PC-3 (cell line): ENCODE results near the gene LAMA2. TPM values are rescaled to one million over a fixed set of nuclear protein-coding genes. Genes with fewer than 3 reads are reported as not detected.

Experiments used
- ATAC-seq: fragments of 200-7000 bp; cut with Tn5 transposase; 2 replicates; pipeline ENCODE4 v1.9.1; 2020; ENCODE audit warnings: mild to moderate bottlenecking, moderate library complexity
- BruUV-seq: library from RNA; stranded (reverse); fragments of 400-500 nt; replicated peaks from 2 replicates; lab custom pipeline; 2021; lab: Mats Ljungman, UMichigan
- CTCF ChIA-PET: fragments of 300-600 bp; sonication (Branson Sonifier 250); formaldehyde crosslinking; loops from one replicate; lab custom pipeline; 2022; ENCODE audit warnings: antibody characterized with exemption; lab: Charles Lee
- POLR2A ChIA-PET: fragments of 300-600 bp; sonication (Branson Sonifier 250); formaldehyde crosslinking; loops from one replicate; lab custom pipeline; 2022; ENCODE audit warnings: antibody characterized with exemption; ENCODE audit not compliant: unreplicated experiment; lab: Charles Lee
- DNase-seq: peaks from one replicate; pipeline ENCODE4 v3.0.0-alpha.2; 2015
- H2AFZ ChIP-seq: fragments of 300-600 bp; sonication (generic); 2 replicates; pipeline ENCODE4 v1.6.0; 2016; ENCODE audit warnings: antibody characterized with exemption, low read length
- H3F3A ChIP-seq: fragments of 300-600 bp; sonication (generic); one replicate; pipeline ENCODE4 v1.6.0; 2017; ENCODE audit warnings: antibody characterized with exemption, low read length, control low read depth, mild to moderate bottlenecking; ENCODE audit not compliant: unreplicated experiment
- H3K27ac ChIP-seq: fragments of 300-600 bp; sonication (generic); 2 replicates; pipeline ENCODE4 v1.5.1; 2016; ENCODE audit warnings: mild to moderate bottlenecking, low read length
- H3K27me3 ChIP-seq: fragments of 300-600 bp; sonication (generic); 2 replicates; pipeline ENCODE4 v1.6.1; 2016; ENCODE audit warnings: low read length, mixed read lengths
- H3K36me3 ChIP-seq: fragments of 300-600 bp; sonication (generic); 2 replicates; pipeline ENCODE4 v1.6.1; 2016; ENCODE audit warnings: low read depth, mixed run types, low read length, mixed read lengths
- H3K4me1 ChIP-seq: fragments of 300-600 bp; sonication (generic); 2 replicates; pipeline ENCODE4 v1.5.1; 2016; ENCODE audit warnings: low read length; ENCODE audit not compliant: insufficient read depth
- H3K4me2 ChIP-seq: fragments of 300-600 bp; sonication (generic); 2 replicates; pipeline ENCODE4 v1.6.0; 2016; ENCODE audit warnings: low read length
- H3K4me3 ChIP-seq: fragments of 300-600 bp; sonication (generic); 2 replicates; pipeline ENCODE4 v1.5.1; 2016; ENCODE audit warnings: mild to moderate bottlenecking, low read length, mixed read lengths
- H3K79me2 ChIP-seq: fragments of 300-600 bp; sonication (generic); 2 replicates; pipeline ENCODE4 v1.6.1; 2017; ENCODE audit warnings: low read length, mixed read lengths
- H3K9ac ChIP-seq: fragments of 300-600 bp; sonication (generic); 2 replicates; pipeline ENCODE4 v1.6.0; 2016; ENCODE audit warnings: mild to moderate bottlenecking, low read length
- H3K9me2 ChIP-seq: fragments of 300-600 bp; sonication (generic); replicated peaks from 2 replicates; pipeline ENCODE4 v1.6.1; 2016; ENCODE audit warnings: mixed run types, low read length, mixed read lengths
- H3K9me3 ChIP-seq: fragments of 300-600 bp; sonication (generic); 2 replicates; pipeline ENCODE4 v1.6.1; 2016; ENCODE audit warnings: low read length, mixed read lengths
- H4K20me1 ChIP-seq: fragments of 300-600 bp; sonication (generic); 2 replicates; pipeline ENCODE4 v1.6.1; 2016; ENCODE audit warnings: low read length, mixed read lengths
- EZH2 ChIP-seq: fragments of 300-600 bp; sonication (generic); IDR thresholded peaks from one replicate; pipeline ENCODE4 v1.6.1; 2017; ENCODE audit warnings: antibody characterized with exemption, mild to moderate bottlenecking, low read length; ENCODE audit not compliant: unreplicated experiment
- EZH2phosphoT487 ChIP-seq: fragments of 300-600 bp; sonication (generic); IDR thresholded peaks from 2 replicates; pipeline ENCODE4 v1.6.1; 2018; ENCODE audit warnings: mild to moderate bottlenecking, antibody characterized with exemption, low read length, borderline replicate concordance
- intact Hi-C: fragments of 100-400 bp; cut with micrococcal nuclease; formaldehyde crosslinking; loops from 2 replicates; pipeline ENCODE4 v1.9.0; 2023
- total RNA-seq: library from RNA; depleted of rRNA; stranded (reverse); fragments of >200 nt; gene quantifications from 2 replicates; pipeline ENCODE4 v1.2.3, GENCODE V29; 2014
- TF ChIP-seq, protein P1 (sequence below): fragments of 300-600 bp; sonication (generic); conservative IDR thresholded peaks from 2 replicates; pipeline ENCODE4 v1.5.1; 2017; ENCODE audit warnings: antibody characterized with exemption, low read depth, mild to moderate bottlenecking, low read length

LAMA2 gene
- total RNA-seq, 1 experiment from 2014 or later: 0.22 TPM

- no peak overlapping the region for H3K4me3 ChIP-seq
- no peak for DNase-seq
- H4K20me1 ChIP-seq: no peaks in the 10 kb centered on the region
- ATAC-seq: no peak
- POLR2A ChIA-PET: no interaction called here
- no peaks in the 10 kb centered on the region for H3K36me3 ChIP-seq
- no peak overlapping the region for H3K27ac ChIP-seq
- no TSS peak for BruUV-seq
- H3K9ac ChIP-seq: no peak overlapping the region
- no peaks in the 10 kb centered on the region for H3F3A ChIP-seq
- H3K9me3 ChIP-seq: no peaks in the 10 kb centered on the region
- no peaks in the 10 kb centered on the region for H3K27me3 ChIP-seq
- H2AFZ ChIP-seq: no peak overlapping the region
- H3K9me2 ChIP-seq: no peaks in the 10 kb centered on the region
- no peak overlapping the region for H3K4me2 ChIP-seq
- intact Hi-C loops: no loop called here
- CTCF ChIA-PET: no interaction called here
- H3K4me1 ChIP-seq: peaks cover 12% of the 10 kb centered on the region; the same call in 1 of the 2 replicates
- TF ChIP-seq EZH2phosphoT487 (no peak), EZH2 (no peak)
- TF ChIP-seq, protein P1, sequence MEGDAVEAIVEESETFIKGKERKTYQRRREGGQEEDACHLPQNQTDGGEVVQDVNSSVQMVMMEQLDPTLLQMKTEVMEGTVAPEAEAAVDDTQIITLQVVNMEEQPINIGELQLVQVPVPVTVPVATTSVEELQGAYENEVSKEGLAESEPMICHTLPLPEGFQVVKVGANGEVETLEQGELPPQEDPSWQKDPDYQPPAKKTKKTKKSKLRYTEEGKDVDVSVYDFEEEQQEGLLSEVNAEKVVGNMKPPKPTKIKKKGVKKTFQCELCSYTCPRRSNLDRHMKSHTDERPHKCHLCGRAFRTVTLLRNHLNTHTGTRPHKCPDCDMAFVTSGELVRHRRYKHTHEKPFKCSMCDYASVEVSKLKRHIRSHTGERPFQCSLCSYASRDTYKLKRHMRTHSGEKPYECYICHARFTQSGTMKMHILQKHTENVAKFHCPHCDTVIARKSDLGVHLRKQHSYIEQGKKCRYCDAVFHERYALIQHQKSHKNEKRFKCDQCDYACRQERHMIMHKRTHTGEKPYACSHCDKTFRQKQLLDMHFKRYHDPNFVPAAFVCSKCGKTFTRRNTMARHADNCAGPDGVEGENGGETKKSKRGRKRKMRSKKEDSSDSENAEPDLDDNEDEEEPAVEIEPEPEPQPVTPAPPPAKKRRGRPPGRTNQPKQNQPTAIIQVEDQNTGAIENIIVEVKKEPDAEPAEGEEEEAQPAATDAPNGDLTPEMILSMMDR: no peak
- no peaks in the 10 kb centered on the region for H3K79me2 ChIP-seq
These were observed 227.9 kb downstream of the LAMA2 start for GRCh38 chr6:129110690-129111343.

DNA sequence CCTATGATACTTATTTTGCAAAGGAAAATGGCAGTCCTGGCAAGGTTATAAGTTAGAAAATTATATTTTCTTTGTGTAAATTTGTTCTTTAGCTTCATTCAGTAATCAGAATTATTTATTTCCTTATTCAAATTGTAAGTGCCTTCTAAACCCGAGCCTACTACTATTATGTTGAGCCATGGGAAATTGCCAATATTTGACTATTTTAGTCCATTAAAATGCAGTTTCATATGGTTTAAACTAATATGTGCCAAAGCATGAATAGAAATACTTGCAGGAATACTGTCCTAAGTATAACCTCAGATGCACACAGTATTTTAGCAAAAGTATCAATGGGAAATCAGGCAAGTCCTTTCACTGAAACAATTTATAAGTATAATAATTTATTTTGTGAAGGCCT lies 228.4 kb downstream of the LAMA2 start:
- Histone ChIP-seq H3K9me2 (no peaks in the 10 kb centered on the region), H3K9me3 (no peaks in the 10 kb centered on the region), H3K9ac (no peak overlapping the region), H3K27ac (no peak overlapping the region), H3K27me3 (no peaks in the 10 kb centered on the region), H3F3A (no peaks in the 10 kb centered on the region), H3K4me3 (no peak overlapping the region), H2AFZ (no peak overlapping the region), H3K36me3 (no peaks in the 10 kb centered on the region), H3K4me2 (no peak overlapping the region), H4K20me1 (no peaks in the 10 kb centered on the region), H3K4me1 (peaks cover 12% of the 10 kb centered on the region; the same call in 1 of the 2 replicates), H3K79me2 (no peaks in the 10 kb centered on the region)
- no TSS peak for BruUV-seq
- POLR2A ChIA-PET: no interaction called here
- TF ChIP-seq EZH2phosphoT487 (no peak), EZH2 (no peak)
- TF ChIP-seq, protein P1: no peak
- intact Hi-C loops: no loop called here
- CTCF ChIA-PET: no interaction called here
- DNase-seq (no peak), ATAC-seq (no peak)

DNA sequence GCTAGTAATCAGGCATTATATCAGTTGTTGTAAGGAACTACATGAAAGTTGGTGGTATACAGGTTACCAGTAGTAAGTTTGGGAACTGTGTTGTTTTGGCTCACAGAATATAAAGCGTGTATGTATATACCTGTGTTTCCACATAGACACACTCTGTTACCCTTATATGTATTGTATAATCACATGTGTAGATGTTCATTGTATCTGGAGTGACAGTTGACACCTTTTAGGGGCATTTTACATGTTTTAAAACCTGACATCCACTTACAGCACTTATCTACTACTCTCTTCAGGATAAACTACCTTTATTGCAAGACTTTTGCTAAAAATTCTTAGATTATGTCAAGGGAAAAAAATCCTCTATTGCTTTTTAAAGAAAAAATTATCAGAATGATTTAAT lies 228.9 kb downstream of the LAMA2 start:
- no TSS peak for BruUV-seq
- H3K9me2 ChIP-seq: no peaks in the 10 kb centered on the region
- ChIA-PET CTCF (no interaction called here), POLR2A (no interaction called here)
- H3K79me2 ChIP-seq: no peaks in the 10 kb centered on the region
- no peak for ATAC-seq
- no peak for TF ChIP-seq EZH2phosphoT487
- H4K20me1 ChIP-seq: no peaks in the 10 kb centered on the region
- no peaks in the 10 kb centered on the region for H3F3A ChIP-seq
- H3K27ac ChIP-seq: no peak overlapping the region
- no peak overlapping the region for H2AFZ ChIP-seq
- H3K36me3 ChIP-seq: no peaks in the 10 kb centered on the region
- no peaks in the 10 kb centered on the region for H3K27me3 ChIP-seq
- no peak for DNase-seq
- peaks cover 12% of the 10 kb centered on the region; the same call in 1 of the 2 replicates for H3K4me1 ChIP-seq
- no peak overlapping the region for H3K9ac ChIP-seq
- H3K4me2 ChIP-seq: no peak overlapping the region
- intact Hi-C loops: no loop called here
- H3K4me3 ChIP-seq: no peak overlapping the region
- no peaks in the 10 kb centered on the region for H3K9me3 ChIP-seq
